Fibroblast of pulmonary artery (primary cell): ENCODE data around the gene RILPL2.

ENCODE experiments used
- DNase-seq: peaks from one replicate; pipeline ENCODE4 v3.0.0-alpha.2; 2010; ENCODE audit warnings: low read depth
- H3K4me3 ChIP-seq: replicated peaks from 2 replicates; pipeline ENCODE4 v1.5.1; 2011; ENCODE audit warnings: low read depth, mild to moderate bottlenecking, control low read depth, low read length, moderate library complexity
- CTCF ChIP-seq: IDR thresholded peaks from 2 replicates; pipeline ENCODE4 v1.5.1; 2011; ENCODE audit warnings: mild to moderate bottlenecking, control low read depth, low read length, inconsistent platforms; ENCODE audit errors: missing control alignments

RILPL2 gene

GRCh38 chr12:123478069-123478468 is 41.6 kb upstream of the RILPL2 start:
- no peak overlapping the region for H3K4me3 ChIP-seq
- no peak for TF ChIP-seq CTCF
- DNase-seq: no peak

- no peak for TF ChIP-seq CTCF
- no peak for DNase-seq
These were observed 38.8 kb upstream of the RILPL2 start for GRCh38 chr12:123475246-123475703.

GRCh38 chr12:123474485-123475245 is 38.2 kb upstream of the RILPL2 start:
- H3K4me3 ChIP-seq: no peak overlapping the region
- TF ChIP-seq CTCF: no peak
- no peak for DNase-seq

More at GRCh38 chr12:123475246-123475703, 38.8 kb upstream of the RILPL2 start:
- H3K4me3 ChIP-seq: no peak overlapping the region

GRCh38 chr12:123472438-123472849 is 36.0 kb upstream of the RILPL2 start:
- TF ChIP-seq CTCF: no peak
- H3K4me3 ChIP-seq: no peak overlapping the region
- no peak for DNase-seq

GRCh38 chr12:123471374-123472068 is 35.0 kb upstream of the RILPL2 start:
- DNase-seq: peak; percentile 82
- no peak overlapping the region for H3K4me3 ChIP-seq

GRCh38 chr12:123469978-123470377 is 33.5 kb upstream of the RILPL2 start:
- no peak for TF ChIP-seq CTCF
- DNase-seq: no peak
- no peak overlapping the region for H3K4me3 ChIP-seq

More at GRCh38 chr12:123471374-123472068, 35.0 kb upstream of the RILPL2 start:
- TF ChIP-seq CTCF: no peak
